Cardiac fibroblast (primary cell): ENCODE data around the gene ZNF184.
"Not testable (repeated sequence)": the region's sequence is repeated elsewhere in the genome, so short reads cannot be mapped to it uniquely, and the experiment has no call there.

Source experiments
- DNase-seq, 2 donors: peaks; one replicate each; pipeline versions ENCODE4 v3.0.0 to v3.0.0-alpha.2; 2010; ENCODE audit warnings: low read depth in 2 of 2
- H3K4me3 ChIP-seq, 2 donors: replicated peaks in 1 of 2; 1 replicate in 1 of 2; 2 replicates in 1 of 2; pipeline ENCODE4 v1.5.1; 2011; ENCODE audit warnings: low read depth in 2 of 2, low read length in 2 of 2, mild to moderate bottlenecking in 2 of 2, moderate library complexity in 1 of 2
- TF ChIP-seq, protein P1 (sequence below): IDR thresholded peaks from one replicate; pipeline ENCODE4 v1.5.1; 2011; ENCODE audit warnings: low read depth, mild to moderate bottlenecking, low read length, inconsistent platforms

ZNF184 gene

DNA sequence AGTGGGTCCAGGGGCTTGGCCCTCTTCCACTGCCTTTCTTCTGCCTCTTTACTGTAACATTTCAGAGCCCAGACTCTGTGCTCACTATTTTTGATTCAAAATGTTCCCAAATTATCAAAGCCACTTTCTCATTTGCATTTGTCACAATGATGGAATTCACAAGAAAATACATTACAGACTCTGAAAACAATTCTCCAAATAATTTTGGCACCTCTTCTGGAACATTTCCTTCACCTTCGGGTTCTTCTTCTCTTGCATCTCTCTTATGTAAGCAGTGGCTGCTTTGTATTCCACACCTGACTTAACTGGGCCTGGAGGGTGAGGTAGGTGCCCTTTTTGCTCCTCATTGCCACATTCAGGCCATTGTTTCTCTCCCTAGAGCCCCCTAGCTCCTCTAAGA lies 30.0 kb downstream of the ZNF184 start:
- TF ChIP-seq, protein P1, sequence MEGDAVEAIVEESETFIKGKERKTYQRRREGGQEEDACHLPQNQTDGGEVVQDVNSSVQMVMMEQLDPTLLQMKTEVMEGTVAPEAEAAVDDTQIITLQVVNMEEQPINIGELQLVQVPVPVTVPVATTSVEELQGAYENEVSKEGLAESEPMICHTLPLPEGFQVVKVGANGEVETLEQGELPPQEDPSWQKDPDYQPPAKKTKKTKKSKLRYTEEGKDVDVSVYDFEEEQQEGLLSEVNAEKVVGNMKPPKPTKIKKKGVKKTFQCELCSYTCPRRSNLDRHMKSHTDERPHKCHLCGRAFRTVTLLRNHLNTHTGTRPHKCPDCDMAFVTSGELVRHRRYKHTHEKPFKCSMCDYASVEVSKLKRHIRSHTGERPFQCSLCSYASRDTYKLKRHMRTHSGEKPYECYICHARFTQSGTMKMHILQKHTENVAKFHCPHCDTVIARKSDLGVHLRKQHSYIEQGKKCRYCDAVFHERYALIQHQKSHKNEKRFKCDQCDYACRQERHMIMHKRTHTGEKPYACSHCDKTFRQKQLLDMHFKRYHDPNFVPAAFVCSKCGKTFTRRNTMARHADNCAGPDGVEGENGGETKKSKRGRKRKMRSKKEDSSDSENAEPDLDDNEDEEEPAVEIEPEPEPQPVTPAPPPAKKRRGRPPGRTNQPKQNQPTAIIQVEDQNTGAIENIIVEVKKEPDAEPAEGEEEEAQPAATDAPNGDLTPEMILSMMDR, result no peak
- DNase-seq, result no peak
- H3K4me3 ChIP-seq, result no peak overlapping the region

DNA sequence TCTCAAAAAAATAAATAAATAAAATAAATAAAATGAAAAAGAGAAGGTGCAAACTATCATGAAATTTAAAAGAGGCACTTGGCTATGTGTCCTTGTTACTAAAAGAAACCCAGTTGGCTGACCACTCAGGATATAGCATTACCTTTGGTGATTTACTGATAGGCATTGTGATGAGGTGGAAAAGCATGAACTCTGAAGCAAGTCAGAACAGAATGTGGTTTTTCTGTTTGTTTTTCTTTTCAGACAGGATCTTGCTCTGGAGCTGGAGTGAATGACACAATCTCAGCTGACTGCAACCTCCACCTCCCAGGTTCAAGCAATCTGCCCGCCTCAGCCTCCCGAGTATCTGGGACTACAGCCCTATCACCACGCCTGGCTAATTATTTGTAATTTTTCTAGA lies 31.9 kb downstream of the ZNF184 start:
- TF ChIP-seq, protein P1, result no peak
- no peak overlapping the region for H3K4me3 ChIP-seq
- no peak for DNase-seq

DNA sequence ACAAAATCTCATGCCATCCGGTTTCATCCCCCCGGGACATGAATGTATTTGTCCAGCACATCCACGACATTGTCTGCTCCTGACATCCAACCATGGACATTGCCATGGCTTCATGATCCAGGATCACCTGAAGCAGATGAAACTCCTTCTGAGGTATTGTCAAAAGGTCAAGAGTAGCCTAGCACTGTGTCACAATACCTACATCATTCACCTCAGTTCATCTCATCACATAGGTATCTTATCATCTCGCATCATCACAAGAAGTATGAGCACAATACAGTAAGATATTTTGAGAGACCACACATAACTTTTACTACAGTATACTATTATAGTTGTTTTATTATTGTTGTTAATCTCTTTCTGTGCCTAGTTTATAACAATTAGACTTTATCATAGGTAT lies 33.5 kb downstream of the ZNF184 start:
- no peak overlapping the region for H3K4me3 ChIP-seq
- TF ChIP-seq, protein P1, result no peak
- DNase-seq, result no peak

DNA sequence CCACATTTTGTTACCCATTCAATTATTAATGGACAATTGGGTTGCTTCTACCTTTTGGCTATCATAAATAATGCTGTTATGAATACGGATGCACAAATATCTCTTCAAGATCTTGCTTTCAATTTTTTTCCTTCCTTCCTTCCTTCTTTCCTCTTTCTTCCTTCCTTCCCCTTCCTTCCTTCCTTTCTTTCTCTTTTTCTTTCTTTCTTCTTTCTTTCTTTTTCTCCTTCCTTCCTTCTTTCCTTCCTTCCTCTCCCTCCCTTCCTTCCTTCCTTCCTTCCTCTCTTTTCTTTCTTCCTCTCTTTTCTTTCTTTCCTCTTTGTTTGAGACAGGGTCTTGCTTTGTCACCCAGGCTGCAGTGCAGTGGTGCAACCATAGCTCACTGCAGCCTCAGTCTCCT lies 39.2 kb downstream of the ZNF184 start:
- no peak overlapping the region for H3K4me3 ChIP-seq
- no peak for DNase-seq
- TF ChIP-seq, protein P1, result no peak

DNA sequence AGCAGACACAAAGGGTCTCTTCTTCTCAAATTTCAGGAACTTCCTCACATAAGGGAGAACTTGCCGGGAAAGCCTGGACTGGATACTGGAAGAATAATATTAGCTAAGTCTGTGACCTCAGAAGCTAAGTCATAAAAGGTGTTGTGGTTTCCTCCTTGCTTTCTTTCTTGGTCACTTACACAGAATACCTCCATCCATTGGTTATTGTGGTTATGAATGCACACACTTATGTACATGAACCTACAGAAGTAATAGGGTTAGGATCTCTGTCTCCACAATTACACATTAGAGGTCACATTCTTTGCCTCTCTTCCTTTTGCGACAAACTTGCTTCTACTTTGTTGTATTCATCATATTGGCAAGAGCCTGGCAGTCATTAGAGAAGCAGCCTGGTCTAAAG lies 43.9 kb downstream of the ZNF184 start:
- H3K4me3 ChIP-seq, result no peak overlapping the region
- DNase-seq, result no peak
- TF ChIP-seq, protein P1, result no peak

DNA sequence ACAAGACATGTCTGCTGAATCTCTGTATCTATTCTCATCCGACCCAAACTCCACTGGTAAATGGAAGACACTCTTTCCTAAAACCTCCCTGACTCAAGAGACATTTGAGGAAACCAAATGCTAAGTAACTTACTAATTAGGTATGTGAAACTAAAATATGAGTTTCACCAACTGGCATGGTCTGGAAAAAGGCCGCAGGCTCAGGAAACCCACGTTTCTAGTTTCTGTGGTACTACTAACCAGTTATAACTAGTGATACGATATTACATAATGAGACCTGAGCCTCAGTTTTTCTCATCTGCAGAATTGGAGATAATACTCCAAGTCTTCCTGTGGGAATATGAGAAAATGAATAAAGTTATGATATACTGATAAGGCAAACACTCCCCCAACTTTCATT lies 44.4 kb downstream of the ZNF184 start:
- H3K4me3 ChIP-seq, result no peak overlapping the region
- TF ChIP-seq, protein P1, result no peak
- DNase-seq, result no peak

DNA sequence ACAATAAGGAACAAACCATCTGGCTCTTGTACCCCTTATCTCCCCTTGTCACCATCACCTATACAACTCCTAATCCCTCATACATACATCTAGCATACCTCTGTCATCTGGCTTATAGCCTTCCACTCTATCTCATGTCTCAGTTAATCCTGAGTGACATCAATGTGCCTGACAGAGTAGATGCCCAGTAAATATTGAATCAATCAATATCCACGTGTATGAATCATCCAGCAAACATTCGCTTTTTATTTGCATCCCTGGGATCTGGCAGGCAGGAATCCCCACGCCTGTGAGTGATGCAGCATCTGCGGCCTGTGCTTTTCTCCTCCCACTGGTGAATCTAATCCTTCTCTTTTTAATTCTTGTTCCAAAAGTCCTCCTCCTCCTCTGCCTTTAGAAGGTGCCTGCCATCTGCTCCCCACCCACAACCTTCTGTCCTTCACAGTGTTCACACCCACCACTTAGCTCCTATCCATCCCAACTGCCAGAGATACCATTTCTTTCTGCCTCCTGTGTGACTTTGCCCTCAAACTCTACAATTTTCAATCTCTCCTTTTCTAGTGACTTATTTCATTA lies 46.8 kb downstream of the ZNF184 start:
- TF ChIP-seq, protein P1, result no peak
- H3K4me3 ChIP-seq, result no peak overlapping the region
- no peak for DNase-seq

DNA sequence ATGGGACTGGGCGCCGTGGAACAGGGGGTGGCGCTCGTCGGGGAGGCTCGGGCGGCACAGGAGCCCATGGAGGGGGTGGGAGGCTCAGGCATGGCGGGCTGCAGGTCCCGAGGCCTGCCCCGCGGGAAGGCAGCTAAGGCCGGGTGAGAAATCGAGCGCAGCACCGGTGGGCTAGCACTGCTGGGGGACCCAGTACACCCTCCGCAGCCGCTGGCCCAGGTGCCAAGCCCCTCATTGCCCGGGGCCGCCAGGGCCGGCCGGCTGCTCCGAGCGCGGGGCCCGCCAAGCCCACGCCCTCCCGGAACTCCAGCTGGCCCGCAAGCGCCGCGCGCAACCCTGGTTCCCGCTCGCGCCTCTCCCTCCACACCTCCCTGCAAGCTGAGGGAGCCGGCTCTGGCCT lies 48.1 kb downstream of the ZNF184 start:
- not testable (repeated sequence) for DNase-seq, H3K4me3 ChIP-seq
